CD4-positive, alpha-beta T cell treated with Interleukin-17A for 4 hours (primary cell): ENCODE data around the gene HOXB1.
A peak's percentile ranks its signal among the peaks of the same experiment; 100 is the strongest.

ENCODE experiments used
- DNase-seq: peaks from one replicate; pipeline ENCODE4 v3.0.0-alpha.2; 2020; ENCODE audit warnings: mixed read lengths

The HOXB1 gene

DNA sequence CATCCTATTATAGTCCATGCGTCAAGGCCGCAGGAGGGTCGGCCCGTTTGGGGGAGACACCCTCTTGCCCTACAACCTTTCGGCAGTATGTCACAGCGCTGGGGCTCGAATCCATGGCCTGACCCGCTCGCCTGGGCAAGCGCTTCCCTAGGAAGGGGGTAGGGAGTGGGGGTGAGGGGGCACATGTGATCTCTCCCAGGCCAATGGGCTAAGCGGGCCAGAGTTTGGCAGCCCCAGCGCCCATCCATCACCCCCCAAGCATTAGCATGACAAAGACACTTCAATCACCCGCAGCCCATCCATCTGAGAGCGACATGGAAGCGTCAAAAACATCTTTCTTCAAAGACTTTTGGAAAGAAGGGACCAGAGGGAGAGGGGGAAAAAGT, at the start of gene HOXB1:
TSS of gene HOXB1 (minus strand) at position 125 of the 386 bp plus-strand sequence. CDS start at position 18, 107 bp downstream.
- DNase-seq, result no peak

DNA sequence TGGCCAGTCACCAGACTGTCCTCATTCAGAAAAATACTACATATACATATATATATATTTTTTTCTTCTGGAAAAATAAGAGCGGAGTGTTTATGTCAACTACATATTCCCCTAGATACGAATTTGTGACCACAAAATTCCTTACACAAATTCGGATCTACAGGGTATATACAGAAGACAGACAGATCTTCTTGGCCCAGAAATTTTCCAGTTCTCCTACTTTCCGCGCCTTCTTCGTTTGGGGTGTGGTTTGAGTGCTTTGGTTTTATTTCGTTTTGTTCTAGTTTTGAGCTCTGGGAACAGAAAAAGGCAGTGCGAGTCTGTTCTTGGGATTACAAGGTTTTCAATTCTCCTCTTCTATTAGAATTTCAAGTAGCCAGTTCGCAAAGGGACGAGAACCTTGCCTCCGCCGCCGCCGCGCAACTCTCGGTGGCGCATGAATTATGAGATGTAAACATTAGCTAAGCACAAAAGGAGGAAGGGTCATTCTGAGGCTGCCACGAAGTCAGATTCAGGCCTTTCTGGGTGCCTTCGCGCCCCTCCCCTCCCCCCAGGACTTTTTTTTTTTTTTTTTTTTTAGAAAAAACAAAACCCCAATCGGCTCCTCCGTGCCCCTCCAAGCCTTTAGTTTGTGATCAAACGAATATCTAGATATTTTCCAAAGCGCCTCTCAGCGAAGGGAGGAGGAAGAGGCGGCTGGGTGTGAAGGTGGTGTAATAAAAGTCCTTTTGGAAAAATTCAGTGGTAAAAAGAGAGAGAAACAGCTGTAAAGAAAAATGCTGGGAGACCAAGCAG, 49.1 kb upstream of the HOXB1 start:
- no peak for DNase-seq

DNA sequence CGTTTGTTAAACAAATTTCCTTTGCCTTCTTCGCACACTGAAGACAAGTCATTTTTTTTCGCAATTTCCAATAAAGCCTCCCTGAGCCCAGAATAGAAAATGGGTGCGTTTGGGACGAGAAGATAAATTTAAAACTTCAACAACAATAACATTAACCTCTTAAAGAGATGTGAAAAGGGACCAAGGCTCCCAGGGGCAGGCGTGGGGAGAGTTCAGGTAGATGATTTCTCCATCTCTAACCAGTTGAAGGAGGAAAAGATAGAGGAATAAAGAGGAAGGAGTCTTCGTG, 48.6 kb upstream of the HOXB1 start:
- no peak for DNase-seq

DNA sequence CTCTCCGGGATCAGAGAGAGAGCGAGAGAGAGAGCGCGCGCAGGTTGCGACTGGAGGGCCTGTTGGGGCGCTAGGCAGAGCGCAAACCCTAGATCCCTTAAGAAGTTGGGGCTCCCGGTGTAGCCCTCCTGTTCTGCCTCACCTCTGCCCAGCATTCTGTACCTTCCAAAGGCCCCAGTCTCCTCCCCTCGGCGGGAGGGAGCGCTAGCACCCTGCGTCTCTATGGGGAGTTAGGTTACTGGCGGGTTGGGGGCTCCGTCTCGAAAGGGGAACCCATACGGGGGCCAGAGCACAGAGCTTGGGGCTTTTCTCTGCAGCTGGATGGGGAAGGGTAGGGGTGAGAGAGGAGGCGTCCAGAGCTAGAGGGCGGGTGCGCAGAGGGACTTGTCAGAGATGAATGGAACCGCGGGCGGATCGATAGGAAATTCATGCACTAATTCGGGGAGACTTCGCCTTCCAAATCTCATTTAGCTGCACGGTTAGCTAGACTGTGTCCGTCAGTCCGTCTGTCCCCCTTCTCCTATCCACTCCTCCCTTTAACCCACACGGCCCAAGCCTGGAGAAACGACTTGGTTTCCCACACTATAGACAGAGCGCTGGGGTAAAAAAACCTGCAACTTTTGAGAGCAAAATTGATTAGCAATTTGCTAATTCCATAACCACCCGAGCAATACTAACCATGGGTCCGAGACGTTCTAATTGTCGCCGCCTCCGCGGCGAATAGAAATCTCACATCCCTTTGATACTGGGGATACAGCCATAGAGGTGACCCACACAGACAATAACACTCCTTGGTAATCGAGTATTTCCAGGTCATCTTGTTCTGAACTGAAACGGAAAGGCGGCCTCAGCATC, 48.0 kb upstream of the HOXB1 start:
- no peak for DNase-seq

DNA sequence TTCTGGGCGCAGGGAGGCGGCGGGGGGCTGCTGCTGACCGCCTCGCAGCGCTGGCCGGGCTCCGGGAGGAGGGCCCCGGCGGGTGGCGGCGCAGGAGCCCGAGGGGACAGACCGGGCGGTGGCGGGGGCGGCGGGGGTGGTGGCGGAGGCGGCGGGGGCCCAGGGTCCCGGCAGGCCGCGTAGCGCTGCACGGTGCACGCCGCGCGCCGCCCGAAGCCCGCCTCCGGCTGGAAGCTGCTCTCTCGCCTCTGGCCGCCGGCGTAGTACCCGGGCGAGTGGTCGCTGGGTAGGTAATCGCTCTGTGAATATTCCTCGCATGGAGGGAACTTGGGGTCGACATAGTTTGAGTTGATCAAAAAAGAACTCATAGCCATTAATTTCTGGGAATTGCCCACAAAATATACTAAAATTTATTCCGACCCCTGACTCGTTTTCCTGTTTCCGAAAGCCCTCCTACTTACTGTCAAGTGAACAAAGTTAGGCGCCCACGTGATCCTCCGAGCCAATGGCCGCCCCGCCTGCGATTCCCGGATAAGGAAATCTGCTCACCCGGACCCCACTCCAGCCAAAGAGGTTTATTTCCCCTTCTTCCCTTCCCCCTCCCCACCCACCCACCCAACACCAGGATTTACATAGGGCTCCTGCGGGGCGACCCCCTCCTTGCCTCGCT, 47.3 kb upstream of the HOXB1 start, which contains the start of gene HOXB4:
TSS of gene HOXB4 (minus strand) at position 405 of the 670 bp plus-strand sequence. CDS start at position 374, 31 bp downstream.
- peak; percentile 77 for DNase-seq

DNA sequence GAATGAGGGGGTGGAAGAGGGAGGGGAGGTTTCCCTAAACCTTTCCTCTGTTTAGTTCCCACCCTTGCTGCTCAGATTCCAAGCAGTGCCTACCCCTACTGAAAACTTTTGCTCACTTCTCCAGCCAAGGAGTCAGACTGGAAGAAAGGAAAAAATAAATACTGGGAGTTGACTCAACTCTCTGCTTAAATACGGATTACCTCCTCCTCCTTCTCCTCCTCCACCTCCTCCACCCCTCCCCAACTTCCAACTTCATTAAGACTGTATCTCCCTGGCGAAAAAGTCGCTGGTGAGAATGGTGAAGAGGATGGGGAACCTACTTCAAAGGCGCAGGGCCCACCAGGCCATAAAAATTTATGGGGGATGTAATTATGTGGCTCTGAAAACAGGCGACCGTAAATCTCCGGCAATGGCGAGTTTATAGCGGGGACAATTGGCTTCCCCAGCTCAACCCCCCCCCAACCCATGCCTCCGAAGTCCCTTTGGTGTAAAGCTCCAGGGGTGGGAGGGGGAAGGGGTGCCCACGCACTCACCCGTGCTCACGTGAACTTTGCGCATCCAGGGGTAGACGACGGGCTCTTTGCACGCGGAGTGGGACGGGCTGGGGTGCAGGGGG, 46.6 kb upstream of the HOXB1 start:
- DNase-seq, result peak; percentile 37

DNA sequence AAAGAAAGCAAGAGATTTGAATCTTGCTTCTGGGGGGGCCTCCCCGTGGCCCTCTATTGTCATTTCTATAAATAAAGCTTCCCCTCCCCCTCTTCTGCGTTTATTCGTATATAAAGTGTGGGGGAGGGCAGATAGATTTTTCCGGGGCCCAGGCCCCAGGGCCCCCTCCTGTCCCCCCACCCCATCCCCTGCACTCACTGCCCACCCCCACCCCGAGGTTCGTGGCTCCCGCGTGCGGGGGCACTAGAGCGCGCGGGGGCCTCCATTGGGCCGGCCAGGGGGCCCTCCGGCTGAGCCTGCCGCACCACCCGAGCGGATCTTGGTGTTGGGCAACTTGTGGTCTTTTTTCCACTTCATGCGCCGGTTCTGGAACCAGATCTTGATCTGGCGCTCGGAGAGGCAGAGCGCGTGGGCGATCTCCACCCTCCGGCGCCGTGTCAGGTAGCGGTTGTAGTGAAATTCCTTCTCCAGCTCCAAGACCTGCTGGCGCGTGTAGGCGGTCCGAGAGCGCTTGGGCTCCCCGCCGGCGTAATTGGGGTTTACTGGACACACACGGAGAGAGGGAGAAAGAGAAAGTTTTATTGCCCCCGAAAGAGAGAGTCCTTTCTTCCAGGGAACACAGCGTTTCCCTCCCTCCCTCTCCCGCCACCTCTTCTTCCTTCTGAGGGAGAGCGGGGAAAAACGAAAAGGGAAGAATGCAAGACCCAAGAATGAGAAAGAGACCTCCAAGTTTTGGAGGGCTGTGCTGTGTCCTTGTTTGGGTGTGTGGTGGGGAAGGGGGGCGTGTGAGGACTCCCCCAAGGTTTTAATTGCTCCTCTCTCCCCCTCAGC, 45.9 kb upstream of the HOXB1 start:
- no peak for DNase-seq

DNA sequence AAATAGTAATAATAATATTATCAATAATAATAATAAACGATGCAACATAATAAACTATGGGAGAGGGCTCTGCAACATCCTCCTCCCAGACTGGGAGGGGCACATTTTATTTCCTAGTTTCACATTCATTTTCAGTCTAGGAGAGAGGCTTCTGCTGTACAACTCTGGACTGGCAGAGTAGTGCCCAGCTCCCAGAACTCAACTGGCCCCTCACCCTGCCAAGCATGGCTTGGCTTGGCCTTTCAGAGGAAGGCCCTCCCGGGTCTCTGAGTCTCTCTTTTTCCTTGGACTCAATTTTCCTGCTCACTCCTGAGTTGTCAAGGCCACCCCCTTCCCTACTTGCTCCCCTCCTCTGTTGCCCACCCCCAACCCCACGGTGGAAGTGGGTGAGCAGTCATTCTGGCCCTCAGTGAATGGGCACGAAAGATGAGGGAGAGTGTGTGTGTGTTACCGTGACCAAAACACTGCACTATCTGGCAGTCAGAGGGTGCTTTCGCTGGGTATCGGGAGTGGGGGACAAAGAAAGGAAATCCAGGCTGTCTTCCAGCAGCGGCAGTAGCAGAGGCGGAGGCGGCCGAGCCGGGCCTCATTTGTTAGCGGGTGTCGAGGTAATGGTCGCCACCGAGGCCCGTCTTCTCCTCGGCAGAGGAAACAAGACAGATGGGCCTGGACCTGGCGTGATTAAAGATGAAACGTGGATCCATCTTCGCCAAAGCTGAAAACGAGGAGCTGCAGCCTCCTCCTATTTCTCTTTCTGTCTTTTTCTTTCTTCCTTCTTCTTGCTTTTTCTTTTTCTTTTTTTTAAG, 45.1 kb upstream of the HOXB1 start:
- DNase-seq, result no peak

DNA sequence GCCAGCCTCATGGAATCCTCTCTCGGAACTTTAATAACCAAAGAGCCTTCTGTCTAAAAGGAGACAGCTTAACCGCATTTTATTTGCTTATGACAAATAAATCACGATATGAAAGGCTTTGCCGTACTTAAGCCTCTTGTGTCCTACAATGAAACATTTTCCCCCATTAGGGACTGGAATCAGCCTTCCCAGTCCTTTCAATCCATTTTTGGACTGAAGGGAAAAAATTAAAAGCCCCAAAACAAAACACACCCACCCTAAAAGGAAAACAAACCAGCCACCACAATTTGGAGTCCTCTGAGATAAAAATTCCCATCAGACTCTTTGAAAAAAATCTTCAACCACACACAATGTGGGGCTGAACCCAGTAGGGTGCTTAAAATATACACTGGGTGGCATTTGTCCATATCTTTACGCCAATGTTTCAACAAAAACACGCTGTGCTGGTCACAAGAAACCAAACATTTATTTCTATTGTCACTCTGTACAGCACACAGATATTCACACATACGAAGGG, 44.3 kb upstream of the HOXB1 start:
- DNase-seq, result no peak

DNA sequence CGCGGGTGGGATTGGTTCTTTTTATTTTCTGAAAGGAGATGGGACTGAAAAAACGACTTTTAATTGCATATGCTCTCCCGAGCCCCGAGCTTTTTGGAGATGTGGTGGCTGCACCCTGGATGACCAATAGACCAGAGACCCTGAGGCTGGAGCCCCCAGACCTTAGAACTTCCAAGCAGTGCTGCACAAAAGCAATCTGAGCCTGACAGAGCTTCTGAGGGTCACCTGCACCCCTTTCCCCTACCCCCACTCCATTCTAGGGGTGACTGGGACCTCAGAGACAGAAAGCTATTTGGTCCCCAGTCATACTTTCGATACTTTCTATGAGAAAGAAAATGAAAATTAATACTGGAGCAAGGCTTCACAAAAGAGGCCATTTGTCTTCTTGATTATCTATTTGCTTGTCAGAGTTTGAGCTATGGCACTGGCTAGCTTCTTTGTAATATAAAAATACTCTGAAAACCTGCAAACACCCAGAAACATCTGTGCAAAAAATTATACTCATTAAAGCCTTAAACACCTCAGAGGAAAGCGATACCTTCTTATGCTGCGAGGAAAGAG, 43.8 kb upstream of the HOXB1 start:
- DNase-seq, result no peak

DNA sequence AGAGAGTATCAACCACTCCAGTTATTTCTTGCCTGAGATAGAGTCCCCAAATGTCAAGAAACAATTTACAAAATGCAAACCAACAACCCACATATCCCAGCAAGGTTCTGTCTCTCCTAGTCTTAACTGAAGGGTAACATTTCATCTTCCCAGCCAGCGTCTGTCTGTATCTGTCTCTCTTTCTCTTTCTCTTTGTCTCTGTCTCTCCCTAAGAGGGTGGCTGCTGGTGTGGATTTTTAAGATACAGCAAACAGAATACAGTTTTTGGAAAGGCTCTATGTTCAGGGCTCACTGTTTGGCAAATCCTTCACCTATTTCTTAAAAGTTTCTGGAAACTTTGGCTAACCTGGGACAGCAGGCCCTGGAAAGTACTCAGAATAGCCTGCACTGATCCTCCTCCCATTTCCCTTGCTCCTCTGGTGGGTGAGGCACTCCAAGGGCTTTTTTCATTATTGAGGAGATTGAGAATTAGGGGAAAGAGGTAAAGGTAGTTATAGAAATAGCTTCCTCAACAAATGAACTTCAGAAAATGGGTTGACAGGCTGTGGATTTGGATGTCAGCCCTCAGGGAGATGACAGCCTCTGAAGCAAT, 41.1 kb upstream of the HOXB1 start:
- no peak for DNase-seq

DNA sequence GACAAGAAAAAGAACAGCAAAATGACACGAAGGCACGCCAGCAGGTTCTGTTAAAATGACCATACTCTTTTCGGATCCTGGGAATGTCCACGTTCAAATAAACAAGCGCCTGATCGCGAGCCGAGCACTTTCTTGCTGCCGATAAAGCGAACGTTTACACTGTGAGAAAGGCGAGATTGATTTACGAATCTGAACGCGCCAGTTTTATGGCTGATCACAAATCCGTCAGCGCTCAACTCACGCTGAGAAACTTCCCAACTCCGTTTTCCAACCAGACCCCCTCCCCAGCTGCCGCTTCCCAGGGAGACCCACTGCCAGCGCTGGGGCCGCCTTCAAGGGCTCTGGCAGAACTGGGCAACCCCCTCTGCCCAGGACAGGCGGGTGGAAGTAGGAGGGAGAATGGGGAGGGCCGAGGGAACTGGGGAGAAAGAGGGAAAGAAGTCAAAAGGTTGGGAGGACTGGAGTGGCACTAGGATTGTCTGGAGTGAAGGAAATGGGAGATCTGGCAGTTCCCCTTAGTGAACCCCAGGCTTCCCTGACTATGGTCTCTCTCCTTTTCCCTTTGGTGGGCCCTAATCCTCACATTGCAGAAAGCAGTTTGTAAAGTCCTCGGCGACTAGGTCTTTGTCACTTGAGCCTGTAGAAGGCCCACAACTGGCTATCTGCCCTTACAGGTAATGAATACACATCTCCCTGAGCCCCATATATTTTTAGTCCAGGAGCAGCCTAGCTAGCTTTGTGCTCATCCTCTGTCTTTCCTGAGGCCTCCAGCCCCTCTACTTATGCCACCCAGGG, 40.4 kb upstream of the HOXB1 start:
- no peak for DNase-seq

DNA sequence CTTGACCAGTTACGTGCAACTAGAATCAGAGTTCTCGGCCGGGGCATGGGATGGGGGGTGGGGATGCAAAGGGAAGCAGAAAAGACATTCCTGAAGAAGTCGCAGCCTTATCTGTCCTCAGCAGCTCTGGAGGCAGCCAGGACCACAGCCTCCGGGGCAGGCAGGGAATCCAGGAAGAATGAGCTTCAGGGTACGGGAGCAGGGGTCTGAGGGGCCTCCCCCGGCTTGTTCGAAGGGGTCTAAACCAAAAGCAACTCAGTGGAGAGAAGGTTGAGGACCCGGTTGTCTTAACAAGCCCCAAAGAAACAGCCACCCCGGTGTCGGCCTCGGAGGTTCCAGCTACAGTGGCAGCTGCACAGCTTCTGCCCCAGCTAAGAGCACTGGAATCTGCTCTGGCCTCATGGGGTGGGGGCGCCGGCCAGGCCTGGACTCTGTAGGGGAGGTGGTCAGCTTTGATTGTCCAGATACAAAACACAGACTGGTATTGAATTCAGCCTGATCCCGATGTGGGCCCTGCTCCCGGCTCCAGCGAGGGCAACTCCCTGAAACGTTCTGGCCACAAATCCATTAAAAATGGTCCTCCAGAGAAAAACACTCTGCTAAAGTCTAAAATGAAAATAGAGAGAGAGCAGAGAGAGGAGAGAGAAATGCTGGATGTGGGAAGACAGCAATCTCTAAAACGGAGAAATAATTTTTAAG, 39.7 kb upstream of the HOXB1 start:
- DNase-seq, result no peak

DNA sequence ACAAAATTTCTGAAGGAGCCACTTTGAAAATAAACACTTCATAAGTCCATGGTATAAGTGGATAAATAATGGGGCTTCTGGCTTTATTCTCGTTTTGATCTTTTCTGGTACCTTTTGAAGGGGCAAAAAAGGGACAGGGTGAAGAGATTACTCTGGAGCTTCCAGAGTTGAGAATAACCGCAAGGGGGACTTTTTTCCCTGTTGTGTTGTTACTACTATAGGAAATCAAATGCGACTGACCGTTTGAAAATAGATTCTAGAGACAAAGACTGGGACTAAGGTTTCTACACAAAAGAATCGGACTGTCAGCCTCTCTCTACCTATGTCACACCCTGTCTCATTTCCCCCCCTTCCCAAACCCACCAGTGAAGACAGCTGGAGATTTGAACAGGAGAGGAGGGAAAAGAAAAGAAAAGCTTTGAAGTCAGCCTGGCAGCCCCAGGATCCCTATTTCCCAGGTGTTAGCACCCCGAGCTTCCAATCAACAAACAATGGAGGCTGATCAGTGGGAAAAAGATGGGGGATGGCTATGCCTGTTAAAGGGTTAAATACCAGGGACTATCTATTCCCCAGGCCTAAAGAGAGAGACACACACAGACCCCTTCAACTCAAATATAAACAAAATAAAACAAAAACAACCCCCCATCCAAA, 39.0 kb upstream of the HOXB1 start:
- DNase-seq, result no peak

DNA sequence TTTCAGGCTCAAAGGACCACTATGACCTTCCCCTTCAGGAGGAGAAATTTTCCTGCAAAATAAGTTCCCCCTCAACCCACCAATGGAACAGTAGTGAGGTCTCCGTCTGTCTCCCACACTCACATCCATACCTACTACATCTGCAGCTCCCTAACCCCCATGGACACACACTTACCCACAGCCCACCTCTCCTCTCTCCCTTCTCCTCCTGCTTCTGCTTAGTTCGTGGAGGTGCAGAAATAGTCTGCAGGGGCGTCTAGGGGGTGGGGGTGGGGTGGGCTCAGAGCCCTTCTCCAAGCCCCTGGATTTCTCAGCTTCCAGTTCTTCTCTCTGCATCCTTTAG, 38.4 kb upstream of the HOXB1 start:
- no peak for DNase-seq

DNA sequence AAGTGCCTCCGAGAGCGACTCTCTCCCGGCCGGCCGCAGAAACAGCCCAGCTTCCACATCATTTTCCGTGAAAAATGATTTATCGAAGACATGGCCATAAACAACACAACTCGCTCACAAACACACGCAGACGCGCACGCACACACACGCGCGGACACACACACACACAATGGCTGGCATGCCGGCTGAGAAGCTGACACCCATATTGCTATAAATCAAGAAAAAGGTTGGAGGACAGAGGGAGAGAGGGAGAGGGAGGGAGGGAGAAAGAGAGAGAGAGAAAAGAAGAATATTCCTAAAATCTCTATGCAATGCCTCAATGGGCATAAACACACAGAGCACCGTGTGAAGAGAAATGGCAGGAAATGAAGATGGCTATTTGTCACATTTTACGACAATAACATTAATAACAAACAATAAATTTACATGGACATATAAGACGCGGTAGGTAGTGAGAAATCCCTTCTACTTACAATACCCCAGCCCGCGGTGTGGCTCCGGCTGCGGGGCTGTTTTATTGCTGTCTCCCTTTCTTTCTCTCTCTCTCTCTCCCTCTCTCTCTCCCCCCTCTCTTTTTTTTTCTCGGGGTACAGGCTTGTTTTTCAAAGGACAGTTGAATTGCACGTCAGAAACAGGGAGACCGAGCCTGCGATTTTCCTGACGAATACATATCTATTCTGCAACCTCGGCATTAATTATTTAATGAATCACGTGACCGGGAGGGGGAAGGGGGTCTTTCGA, 37.9 kb upstream of the HOXB1 start:
- DNase-seq, result no peak

DNA sequence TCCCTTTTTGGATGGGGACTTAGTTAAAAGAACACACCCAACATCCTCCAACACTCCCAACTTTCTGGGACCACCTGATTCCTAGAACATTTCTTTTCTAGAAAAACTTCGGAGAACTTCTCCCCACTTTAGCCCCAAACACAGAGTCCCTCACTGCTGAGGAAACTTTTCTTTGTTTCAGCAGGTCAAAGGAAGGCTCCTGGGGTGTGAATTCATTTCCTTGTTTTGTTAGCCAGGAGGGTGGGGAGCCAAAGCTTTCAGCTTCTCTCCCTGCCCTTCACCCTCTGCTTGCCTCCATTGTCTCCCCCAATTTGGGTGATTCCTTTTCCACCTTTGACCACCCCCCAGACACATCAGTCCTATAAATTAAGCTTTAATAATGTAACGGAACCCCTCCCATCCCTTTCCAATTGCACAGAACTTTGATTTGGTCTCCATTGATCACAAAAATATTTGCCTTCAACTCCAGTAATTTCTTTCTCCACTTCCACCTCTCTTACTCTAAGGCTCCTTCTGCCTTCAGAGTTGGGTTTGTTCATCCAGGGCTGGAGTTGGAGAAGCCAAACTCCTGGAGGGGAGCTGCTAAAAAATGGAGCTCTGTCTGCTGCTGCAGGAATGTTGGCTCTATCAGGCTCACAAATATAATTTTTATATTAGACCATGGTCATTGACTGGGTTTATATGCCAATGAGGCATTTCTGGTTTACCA, 37.0 kb upstream of the HOXB1 start:
- DNase-seq, result no peak
